Stimulated activated CD4-positive, alpha-beta T cell treated with anti-CD3 and anti-CD28 coated beads, Interleukin-1b, Interleukin-23, amount 100 ng/mL, for 1 hour (primary cell): ENCODE data around the gene DLL4.
A peak's percentile ranks its signal among the peaks of the same experiment; 100 is the strongest.
"Not testable (repeated sequence)": the region's sequence is repeated elsewhere in the genome, so short reads cannot be mapped to it uniquely, and the experiment has no call there.

Experiments used
- DNase-seq, 2 donors: peaks; one replicate each; pipeline ENCODE4 v3.0.0-alpha.2; 2020; ENCODE audit warnings: low read depth in 2 of 2

Gene DLL4

GRCh38 chr15:40941528-40942336 lies 12.6 kb downstream of the DLL4 start:
- peak; percentile 25 to 45 for DNase-seq

GRCh38 chr15:40942337-40942854 lies 13.3 kb downstream of the DLL4 start:
- no peak for DNase-seq

- no peak for DNase-seq
Observed at GRCh38 chr15:40942878-40943277, 13.7 kb downstream of the DLL4 start.

GRCh38 chr15:40943764-40944365 lies 14.7 kb downstream of the DLL4 start:
- no peak for DNase-seq

DNA sequence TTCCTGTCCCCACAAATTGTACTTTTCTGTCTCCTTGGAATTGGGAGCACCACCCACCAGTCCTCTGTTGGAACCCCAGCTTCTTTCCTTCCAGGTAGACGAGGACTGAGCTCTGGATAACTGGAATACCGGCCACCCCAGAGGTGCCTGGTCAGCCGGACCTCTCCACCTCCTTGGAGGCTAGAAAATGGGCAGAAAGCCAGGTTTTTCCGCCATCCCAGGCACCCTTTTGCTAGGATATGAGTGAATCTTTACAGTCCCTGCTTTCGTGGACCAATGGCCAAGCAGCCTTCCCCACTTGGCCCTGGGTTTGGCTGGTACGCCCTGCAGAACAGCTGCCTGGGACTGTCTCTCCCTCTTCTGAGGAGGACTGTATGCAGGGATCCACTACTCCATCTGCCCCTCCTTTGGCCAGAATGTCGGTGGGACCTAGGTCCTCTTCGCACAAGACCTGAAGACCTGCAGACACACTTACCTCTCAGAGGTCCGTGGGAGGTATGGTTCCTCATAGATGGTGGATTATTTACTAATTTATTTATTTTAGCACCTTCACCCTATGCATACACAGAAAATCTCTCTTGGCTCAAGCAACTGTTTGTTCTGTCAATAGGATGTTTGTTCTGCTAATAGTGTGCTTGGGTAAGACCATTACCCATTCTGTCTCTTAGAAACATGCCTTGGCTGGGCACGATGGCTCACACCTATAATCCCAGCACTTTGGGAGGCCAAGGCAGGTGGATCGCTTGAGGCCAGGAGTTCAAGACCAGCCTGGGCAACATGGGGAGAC lies 15.6 kb downstream of the DLL4 start:
- DNase-seq, result no peak

GRCh38 chr15:40948706-40949473 lies 19.8 kb downstream of the DLL4 start:
- no peak for DNase-seq

DNA sequence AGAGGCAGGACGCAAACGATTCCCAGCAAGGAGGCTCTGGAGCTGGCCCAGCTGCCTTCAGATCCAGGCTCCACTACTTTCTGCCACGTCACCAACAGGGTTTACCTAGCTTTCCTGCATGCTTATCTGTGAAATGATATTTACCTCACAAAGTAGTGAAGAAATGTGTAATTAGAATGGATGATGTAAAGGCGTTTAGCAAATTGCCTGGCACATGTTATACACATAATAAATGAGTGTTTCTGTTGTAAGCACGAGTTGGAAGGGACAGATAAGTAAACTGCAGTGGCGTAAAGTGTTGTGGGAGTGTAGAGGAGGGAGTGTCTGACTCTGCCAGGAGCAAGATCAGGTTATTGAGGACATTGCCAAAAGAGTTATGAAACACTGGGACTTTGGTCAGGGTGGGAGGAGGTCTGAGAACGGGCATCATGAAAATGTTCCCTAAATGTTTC lies 20.6 kb downstream of the DLL4 start:
- no peak for DNase-seq

DNA sequence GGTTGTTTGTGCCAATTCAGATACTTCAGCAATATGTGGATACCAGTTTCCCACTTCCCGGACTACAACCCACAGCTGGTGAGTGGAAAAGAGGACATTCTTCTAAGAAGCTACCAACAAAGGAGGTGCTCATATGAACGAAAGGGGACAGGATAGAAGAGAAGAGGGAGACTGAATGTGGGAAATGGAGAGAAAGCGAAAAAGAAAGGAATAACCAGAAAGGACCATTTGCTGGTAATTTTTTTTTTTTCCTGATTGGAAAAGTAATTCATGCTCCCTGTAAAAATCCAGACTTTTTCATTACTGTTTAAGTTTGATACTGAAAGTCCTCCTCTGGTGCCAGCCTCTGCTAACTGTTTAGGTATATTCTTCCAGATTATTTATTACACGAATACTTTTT lies 22.6 kb downstream of the DLL4 start:
- DNase-seq, result no peak

DNA sequence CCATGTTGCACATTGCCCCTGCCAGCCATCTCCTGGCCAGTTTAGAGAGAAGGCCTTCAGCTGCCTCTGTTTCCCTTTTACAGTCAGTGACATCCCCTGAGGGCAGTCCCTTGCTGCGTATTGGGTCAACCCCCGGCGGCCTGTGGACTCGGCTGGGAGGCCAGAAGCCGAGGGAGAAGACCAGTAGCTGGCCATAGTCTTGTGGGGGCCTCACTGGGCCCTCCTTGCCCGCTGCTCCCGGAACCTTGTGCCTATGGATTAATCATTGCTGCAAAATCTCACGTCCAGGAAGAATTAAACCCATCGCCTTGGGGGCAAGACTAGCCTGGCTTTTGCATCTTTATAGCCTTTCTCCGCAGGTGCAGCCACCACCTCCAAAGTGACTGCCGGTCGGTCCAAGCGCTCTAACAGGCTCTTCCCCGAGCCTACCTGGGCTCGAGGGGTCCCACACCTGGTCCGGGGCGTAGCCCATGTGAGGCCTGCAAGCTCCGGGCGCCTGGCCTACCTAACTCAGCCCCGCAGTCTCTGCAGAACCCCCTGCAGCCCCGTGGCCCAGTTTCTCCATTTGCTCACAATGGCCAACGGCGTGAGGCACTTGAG lies 23.3 kb downstream of the DLL4 start:
- no peak for DNase-seq

DNA sequence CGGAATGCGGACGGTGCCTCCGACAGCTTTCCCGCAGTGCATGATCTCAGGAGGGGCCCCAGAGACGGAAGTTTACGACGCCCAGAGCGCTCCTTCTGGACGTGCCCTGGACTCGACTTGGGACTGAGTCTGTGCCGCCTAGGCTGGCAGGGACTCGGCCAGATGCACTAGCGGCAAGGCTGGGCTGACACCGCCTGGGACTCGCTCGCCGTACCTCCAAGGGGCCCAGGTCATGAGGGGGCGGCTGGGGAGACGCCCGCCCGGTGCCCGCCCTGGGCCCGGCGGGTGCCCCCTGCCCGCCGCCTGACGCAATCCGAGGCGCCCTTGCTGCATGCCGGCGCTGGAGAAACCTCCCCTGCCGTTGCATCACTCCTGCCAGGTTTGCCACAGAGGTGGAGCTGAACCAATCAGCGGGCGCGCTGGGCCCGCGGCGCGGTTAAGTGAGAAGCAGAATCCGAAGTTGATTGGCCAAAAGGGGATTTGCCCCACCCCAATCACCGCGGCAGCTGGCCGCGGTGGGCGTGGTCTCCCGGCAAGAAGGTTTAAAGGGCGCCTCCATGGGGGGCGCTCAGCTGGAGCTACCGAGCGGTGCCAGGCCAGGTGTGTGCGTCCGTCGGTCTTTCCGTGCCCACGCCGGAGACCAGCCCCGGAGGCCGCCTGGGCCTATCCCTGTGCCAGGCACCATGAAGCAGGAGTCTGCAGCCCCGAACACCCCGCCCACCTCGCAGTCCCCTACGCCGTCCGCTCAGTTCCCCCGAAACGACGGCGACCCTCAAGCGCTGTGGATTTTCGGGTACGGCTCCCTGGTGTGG lies 24.0 kb downstream of the DLL4 start, which contains the start of gene CHAC1:
Gene CHAC1 (plus strand): TSS at position 571 of the 812 bp plus-strand sequence. CDS start 113 bp downstream, at position 684.
- DNase-seq, result peak; percentile 86 to 91

DNA sequence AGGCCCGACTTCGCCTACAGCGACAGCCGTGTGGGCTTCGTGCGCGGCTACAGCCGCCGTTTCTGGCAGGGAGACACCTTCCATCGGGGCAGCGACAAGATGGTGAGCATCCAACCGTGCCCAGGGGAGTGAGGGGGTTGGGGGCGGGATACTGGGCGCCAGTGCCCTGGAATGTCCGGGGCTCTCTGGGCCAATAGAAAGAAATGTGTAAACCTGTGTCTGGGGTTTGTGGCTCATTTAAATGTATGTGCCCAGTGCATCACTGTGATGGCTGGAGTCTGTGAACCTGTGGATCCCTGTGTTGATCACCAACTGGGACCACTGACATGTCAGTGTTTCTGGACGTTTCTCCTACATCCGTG lies 24.6 kb downstream of the DLL4 start:
- DNase-seq, result no peak

GRCh38 chr15:40954158-40954848 lies 25.2 kb downstream of the DLL4 start:
- not testable (repeated sequence) for DNase-seq

DNA sequence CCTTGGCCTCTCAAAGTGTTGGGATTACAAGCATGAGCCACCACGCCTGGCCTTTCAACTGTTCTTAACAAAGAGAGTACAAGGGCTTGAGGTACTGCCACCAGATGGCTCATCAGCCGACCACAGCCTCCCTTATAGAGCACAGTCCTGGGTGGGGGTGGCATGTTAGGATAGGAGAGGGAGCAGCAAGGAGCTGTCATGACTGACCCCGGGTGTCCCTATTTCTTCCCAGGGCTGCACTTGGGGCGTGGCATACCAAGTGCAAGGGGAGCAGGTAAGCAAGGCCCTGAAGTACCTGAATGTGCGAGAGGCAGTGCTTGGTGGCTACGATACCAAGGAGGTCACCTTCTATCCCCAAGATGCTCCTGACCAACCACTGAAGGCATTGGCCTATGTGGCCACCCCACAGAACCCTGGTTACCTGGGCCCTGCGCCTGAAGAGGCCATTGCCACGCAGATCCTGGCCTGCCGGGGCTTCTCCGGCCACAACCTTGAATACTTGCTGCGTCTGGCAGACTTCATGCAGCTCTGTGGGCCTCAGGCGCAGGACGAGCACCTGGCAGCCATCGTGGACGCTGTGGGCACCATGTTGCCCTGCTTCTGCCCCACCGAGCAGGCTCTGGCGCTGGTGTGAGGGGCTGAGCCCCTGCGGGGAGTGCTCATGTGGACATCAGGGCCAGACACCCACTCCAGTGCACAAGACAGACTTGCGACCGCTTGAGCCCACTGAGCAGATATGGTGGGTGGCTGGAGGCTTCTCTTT lies 26.2 kb downstream of the DLL4 start:
- no peak for DNase-seq

DNA sequence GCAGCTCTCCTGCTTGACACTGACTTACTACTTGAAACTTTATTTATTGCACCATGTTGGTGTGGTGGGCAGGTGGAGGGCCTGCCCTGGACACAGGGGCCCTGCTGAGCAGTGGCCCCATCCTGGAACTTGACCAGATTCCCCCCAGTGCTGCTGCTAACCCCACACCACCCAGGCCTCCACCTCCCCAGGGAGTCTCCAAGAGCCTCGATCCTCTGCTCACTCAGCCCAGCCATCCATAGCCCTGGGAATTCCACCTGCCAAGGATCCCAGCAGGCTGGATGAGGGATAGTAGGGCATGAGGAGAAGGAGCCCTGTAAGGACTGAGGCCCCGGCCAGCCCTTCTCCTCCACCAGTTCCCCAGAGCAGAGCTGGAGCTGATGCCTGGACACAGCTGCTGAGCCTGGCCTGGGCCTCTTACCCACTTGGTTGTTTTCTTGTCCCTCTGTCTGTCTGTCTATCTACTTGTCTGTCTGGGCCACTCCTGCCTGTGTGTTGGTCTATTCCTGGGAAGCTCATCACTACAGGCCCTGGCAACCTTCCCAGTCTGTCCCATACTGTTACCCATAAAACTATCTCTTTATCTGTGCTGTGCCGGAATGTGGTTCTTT lies 26.9 kb downstream of the DLL4 start:
- DNase-seq, result no peak

- DNase-seq, result no peak
Observed at GRCh38 chr15:40956541-40956982, 27.4 kb downstream of the DLL4 start.

DNA sequence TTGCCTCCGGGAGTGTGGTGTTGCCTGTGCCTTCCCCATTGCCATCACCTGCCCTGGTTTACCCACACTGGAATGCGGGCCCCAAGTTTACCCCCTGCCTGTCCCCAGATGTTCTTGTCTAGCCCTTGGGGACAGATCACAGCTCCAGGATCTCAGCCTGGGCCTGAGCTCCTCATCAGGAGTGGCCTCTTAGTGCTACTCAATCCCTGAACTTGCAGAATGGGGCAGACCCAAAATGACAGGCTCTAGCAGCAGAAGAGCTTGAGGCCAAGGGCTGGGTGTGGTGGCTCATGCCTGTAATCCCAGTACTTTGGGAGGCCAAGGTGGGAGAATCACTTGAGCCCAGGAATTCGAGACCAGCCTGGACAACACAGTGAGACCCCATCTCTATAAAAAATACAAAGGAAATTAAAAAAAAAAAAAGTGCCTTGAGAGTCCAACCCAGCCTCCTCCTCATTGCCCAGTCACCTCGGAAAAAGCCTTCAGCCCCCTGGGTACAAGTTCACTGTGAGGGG lies 28.0 kb downstream of the DLL4 start:
- DNase-seq, result no peak

DNA sequence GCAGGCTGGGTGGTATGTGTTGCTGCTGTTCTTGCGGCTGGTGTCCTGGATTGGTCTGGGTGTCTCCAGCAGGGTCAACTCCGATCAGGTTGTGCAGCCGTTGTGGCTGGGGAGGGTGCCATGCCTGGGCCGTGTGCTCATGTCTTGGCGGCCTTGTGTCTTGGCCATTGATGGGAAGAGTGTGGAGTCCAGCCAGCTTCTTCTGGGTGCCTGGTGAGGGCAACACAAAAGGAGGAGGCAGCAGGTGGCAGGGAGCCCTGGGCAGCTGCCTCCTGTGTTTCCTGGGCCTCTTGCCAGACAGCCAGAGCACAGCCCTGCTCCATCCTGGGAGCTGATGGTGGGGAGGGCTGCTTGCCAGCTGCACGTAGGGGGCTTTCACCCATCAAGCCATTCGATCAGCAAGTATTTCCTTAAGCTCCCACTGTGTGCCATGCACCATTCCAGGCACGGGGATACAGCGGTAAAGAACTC lies 28.5 kb downstream of the DLL4 start:
- no peak for DNase-seq

DNA sequence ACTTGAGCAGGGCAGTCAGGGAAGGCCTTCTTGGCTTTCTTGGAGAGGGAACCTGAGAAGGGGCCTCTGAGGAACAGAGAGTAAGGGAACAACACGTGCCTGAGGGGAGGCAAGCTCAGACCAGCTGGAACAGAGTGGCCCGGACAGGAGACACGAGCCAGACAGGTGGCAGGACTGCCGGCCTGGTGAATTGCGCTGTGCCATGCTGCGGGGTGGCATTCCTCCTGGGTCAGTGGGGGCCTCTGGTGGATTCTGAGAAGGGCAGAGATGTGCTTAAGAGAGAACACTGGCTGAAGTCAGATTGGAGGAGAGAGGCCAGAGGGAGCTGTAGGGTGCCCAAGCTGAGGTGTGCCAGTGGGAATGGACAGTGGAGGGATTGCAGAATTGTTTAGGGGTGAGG lies 29.0 kb downstream of the DLL4 start:
- no peak for DNase-seq
